Right lobe of liver (tissue), 6 donors: ENCODE results near the gene CTTN. TPM values are rescaled to one million over a fixed set of nuclear protein-coding genes. Genes with fewer than 3 reads are reported as not detected.

Source experiments
- ATAC-seq, 4 donors: fragments of 200-7000 bp; cut with Tn5 transposase; one replicate each; pipeline ENCODE4 v1.9.1; 2020; ENCODE audit warnings: mild to moderate bottlenecking in 4 of 4, moderate library complexity in 4 of 4
- DNase-seq, 3 donors: peaks; one replicate each; pipeline ENCODE4 v3.0.0-alpha.2; 2020
- H3K27ac ChIP-seq, 3 donors: fragments of 200-600 bp; one replicate each; pipeline ENCODE4 v1.8.0; 2022
- H3K27me3 ChIP-seq, 2 donors: fragments of 200-600 bp; one replicate each; pipeline ENCODE4 v1.8.0; 2022
- H3K36me3 ChIP-seq, 4 donors: fragments of 200-600 bp; sonication (generic) in 1 of 4; one replicate each; pipeline versions ENCODE4 v1.5.1 to v1.8.0; 2017 to 2022; ENCODE audit warnings: control low read depth in 1 of 4
- H3K4me1 ChIP-seq, 4 donors: fragments of 200-600 bp; sonication (generic) in 1 of 4; one replicate each; pipeline versions ENCODE4 v1.5.1 to v1.8.0; 2017 to 2022; ENCODE audit warnings: control low read depth in 1 of 4
- H3K4me3 ChIP-seq, 3 donors: fragments of 200-600 bp; one replicate each; pipeline ENCODE4 v1.8.0; 2022
- H3K9me3 ChIP-seq, 4 donors: fragments of 200-600 bp; sonication (generic) in 1 of 4; one replicate each; pipeline versions ENCODE4 v1.5.1 to v1.8.0; 2017 to 2022; ENCODE audit warnings: control low read depth in 1 of 4
- CTCF ChIP-seq, 4 donors: fragments of 200-600 bp in 3 of 4; fragments of 450-650 bp in 1 of 4; IDR thresholded peaks; one replicate each; pipeline versions ENCODE4 v1.5.1 to v1.8.0; 2016 to 2022; ENCODE audit warnings: antibody characterized with exemption in 4 of 4, mild to moderate bottlenecking in 2 of 4
- POLR2A ChIP-seq: fragments of 450-650 bp; IDR thresholded peaks from one replicate; pipeline ENCODE4 v1.6.1; 2017; ENCODE audit warnings: antibody characterized with exemption, mild to moderate bottlenecking
- WGBS: methylation state at CpG from one replicate; pipeline ENCODE4 v1.1.6; 2018; ENCODE audit warnings: low coverage, low lambda C conversion rate; ENCODE audit not compliant: insufficient coverage; ENCODE audit errors: missing lambda C conversion rate; 5-methylcytosine and 5-hydroxymethylcytosine counted together
- intact Hi-C, 2 donors: fragments of 100-400 bp; cut with DNase I; formaldehyde crosslinking; loops; one replicate each; pipeline versions ENCODE4 v1.11.2 to v1.14.1; 2022
- total RNA-seq, 6 experiments: library from RNA; depleted of rRNA in 2 of 6; stranded (reverse); fragments of >200 nt in 2 of 6; fragmentation: NEBNext Ultra II Directional in 3 of 6; extraction: Animal tissue kit (Norgen Biotek cat#: 25700) in 3 of 6; gene quantifications; one replicate each; pipeline versions ENCODE4 v1.1.0 to v1.2.4, GENCODE V29; 2016 to 2023
- donor health status: DM: no; HTN: yes; CAD: no.
- donor health status: DM: no; HTN: no; CAD: no.
- donor health status: DM: no; HTN: no; CAD: no.
- donor health status: DM: no; HTN: yes; CAD: no.
- donor health status: DM: no; HTN: yes; CAD: no.

CTTN gene
- total RNA-seq, 6 experiments from 2014 or later: 63.6 to 90.8 (median 78.5) TPM

GRCh38 chr11:70467201-70468085 is 69.1 kb downstream of the CTTN start:
- H3K4me1 ChIP-seq: no peaks in the 10 kb centered on the region
- H3K27me3 ChIP-seq: no peaks in the 10 kb centered on the region
- H3K9me3 ChIP-seq: no peaks in the 10 kb centered on the region
- H3K36me3 ChIP-seq: no peaks in the 10 kb centered on the region
- WGBS: 14% methylated on average over 13 of the region's 20 CpGs
- peak; percentile 68 to 86 (median 78) for ATAC-seq
- peak in 1 of 3 donors; percentile 61 for DNase-seq
- intact Hi-C loops: loop anchor here in 1 of 2 donors (10.0 kb wide), 1 partner anchor 297 kb away; no protein-coding TSS in a partner anchor
- H3K4me3 ChIP-seq: no peak overlapping the region
- H3K27ac ChIP-seq: no peak overlapping the region
- TF ChIP-seq CTCF (IDR thresholded peaks at IDR 0.05) (peak; percentile 84 to 88 (median 87)), POLR2A (no peak)

GRCh38 chr11:70468256-70469195 is 70.2 kb downstream of the CTTN start:
- H3K27me3 ChIP-seq: no peaks in the 10 kb centered on the region
- no peak for TF ChIP-seq CTCF (IDR thresholded peaks at IDR 0.05)
- no peak for TF ChIP-seq POLR2A
- no peak overlapping the region for H3K4me3 ChIP-seq
- H3K4me1 ChIP-seq: no peaks in the 10 kb centered on the region
- H3K9me3 ChIP-seq: no peaks in the 10 kb centered on the region
- no peaks in the 10 kb centered on the region for H3K36me3 ChIP-seq
- DNase-seq (no peak), ATAC-seq (no peak)
- 67% methylated on average over 18 of the region's 19 CpGs for WGBS
- no peak overlapping the region for H3K27ac ChIP-seq
- intact Hi-C loops: loop anchor here in 1 of 2 donors (10.0 kb wide), 1 partner anchor 296 kb away; no protein-coding TSS in a partner anchor

GRCh38 chr11:70470127-70470526 is 71.8 kb downstream of the CTTN start:
- no peak for DNase-seq
- no peak for TF ChIP-seq POLR2A
- no peak for TF ChIP-seq CTCF (IDR thresholded peaks at IDR 0.05)
- Histone ChIP-seq H3K27me3 (no peaks in the 10 kb centered on the region), H3K4me3 (no peak overlapping the region), H3K27ac (no peak overlapping the region), H3K36me3 (no peaks in the 10 kb centered on the region), H3K4me1 (no peaks in the 10 kb centered on the region), H3K9me3 (no peaks in the 10 kb centered on the region)
- 50% methylated on average over 6 of the region's 6 CpGs for WGBS
- intact Hi-C loops: no loop called here
- no peak for ATAC-seq

GRCh38 chr11:70471254-70471653 is 72.9 kb downstream of the CTTN start:
- ATAC-seq: no peak
- Histone ChIP-seq H3K4me3 (no peak overlapping the region), H3K36me3 (no peaks in the 10 kb centered on the region), H3K9me3 (no peaks in the 10 kb centered on the region), H3K27me3 (no peaks in the 10 kb centered on the region), H3K27ac (no peak overlapping the region), H3K4me1 (no peaks in the 10 kb centered on the region)
- 63% methylated on average over 7 of the region's 7 CpGs for WGBS
- intact Hi-C loops: no loop called here
- TF ChIP-seq CTCF (IDR thresholded peaks at IDR 0.05) (no peak), POLR2A (no peak)
- no peak for DNase-seq
